Mesenchymal stem cell (in vitro differentiated cells and primary cell): ENCODE measurements around the gene SUGCT.

ENCODE experiments used
- DNase-seq: peaks from one replicate; pipeline ENCODE4 v3.0.0-alpha.2; 2013
- H2AFZ ChIP-seq: one replicate; pipeline ENCODE4 v1.6.1; 2013; ENCODE audit warnings: low read depth, mild to moderate bottlenecking, control low read depth, inconsistent platforms, low read length, moderate library complexity
- H2AK5ac ChIP-seq: 2 replicates; pipeline ENCODE4 v1.6.1; 2013; ENCODE audit warnings: low read length, moderate library complexity, mild to moderate bottlenecking, inconsistent platforms; ENCODE audit not compliant: severe bottlenecking
- H2BK120ac ChIP-seq: one replicate; pipeline ENCODE4 v1.6.1; 2013; ENCODE audit warnings: low read depth, mild to moderate bottlenecking, inconsistent platforms, low read length, moderate library complexity
- H2BK12ac ChIP-seq, 2 experiments: one replicate each; pipeline ENCODE4 v1.6.1; 2013; ENCODE audit warnings: inconsistent platforms in 2 of 2, low read length in 2 of 2, mild to moderate bottlenecking in 2 of 2, moderate library complexity in 2 of 2, control low read depth in 1 of 2
- H2BK15ac ChIP-seq: one replicate; pipeline ENCODE4 v1.6.1; 2013; ENCODE audit warnings: mild to moderate bottlenecking, low read depth, inconsistent platforms; ENCODE audit not compliant: poor library complexity, severe bottlenecking
- H2BK5ac ChIP-seq: 2 replicates; pipeline ENCODE4 v1.6.1; 2013; ENCODE audit warnings: low read depth, mild to moderate bottlenecking, low read length, control low read depth, inconsistent platforms; ENCODE audit not compliant: poor library complexity, severe bottlenecking
- H3K14ac ChIP-seq, 2 experiments: one replicate each; pipeline ENCODE4 v1.6.1; 2013; ENCODE audit warnings: inconsistent platforms in 2 of 2, low read length in 2 of 2, control low read depth in 1 of 2, mild to moderate bottlenecking in 1 of 2, moderate library complexity in 1 of 2
- H3K18ac ChIP-seq, 2 experiments: one replicate each; pipeline ENCODE4 v1.6.1; 2013; ENCODE audit warnings: inconsistent platforms in 2 of 2, low read length in 2 of 2, control low read depth in 1 of 2, low read depth in 1 of 2, mild to moderate bottlenecking in 1 of 2
- H3K23ac ChIP-seq, 2 experiments: one replicate each; pipeline ENCODE4 v1.6.1; 2013; ENCODE audit warnings: inconsistent platforms in 2 of 2, low read length in 2 of 2, mild to moderate bottlenecking in 2 of 2, moderate library complexity in 2 of 2, control low read depth in 1 of 2
- H3K27ac ChIP-seq: 2 replicates; pipeline ENCODE4 v1.5.1; 2013; ENCODE audit warnings: mild to moderate bottlenecking, moderate library complexity, low read length, control low read depth, inconsistent platforms; ENCODE audit not compliant: poor library complexity, severe bottlenecking
- H3K27me3 ChIP-seq, 2 experiments: 2 replicates each; pipeline versions ENCODE4 v1.6.1 to v1.7.0; 2013; ENCODE audit warnings: low read length in 2 of 2, mild to moderate bottlenecking in 2 of 2, moderate library complexity in 2 of 2, control low read depth in 1 of 2, inconsistent platforms in 1 of 2; ENCODE audit not compliant: control insufficient read depth in 1 of 2, insufficient read depth in 1 of 2
- H3K36me3 ChIP-seq, 2 experiments: 2 replicates each; pipeline versions ENCODE4 v1.6.1 to v1.7.0; 2013; ENCODE audit warnings: low read length in 2 of 2, control low read depth in 1 of 2, inconsistent platforms in 1 of 2, low read depth in 1 of 2, mild to moderate bottlenecking in 1 of 2; ENCODE audit not compliant: insufficient read depth in 2 of 2, control insufficient read depth in 1 of 2
- H3K4ac ChIP-seq, 2 experiments: one replicate each; pipeline ENCODE4 v1.6.1; 2013; ENCODE audit warnings: inconsistent platforms in 2 of 2, low read length in 2 of 2, mild to moderate bottlenecking in 2 of 2, moderate library complexity in 2 of 2, control low read depth in 1 of 2, low read depth in 1 of 2
- H3K4me1 ChIP-seq: 2 replicates; pipeline ENCODE4 v1.6.1; 2013; ENCODE audit warnings: low read depth, low read length, control low read depth; ENCODE audit not compliant: control insufficient read depth, insufficient read depth
- H3K4me2 ChIP-seq: 2 replicates; pipeline ENCODE4 v1.6.1; 2013; ENCODE audit warnings: low read length, mild to moderate bottlenecking, inconsistent platforms; ENCODE audit not compliant: poor library complexity, severe bottlenecking
- H3K4me3 ChIP-seq, 2 experiments: 2 replicates each; pipeline versions ENCODE4 v1.5.1 to v1.7.0; 2013; ENCODE audit warnings: low read length in 2 of 2, mild to moderate bottlenecking in 2 of 2, control low read depth in 1 of 2, low read depth in 1 of 2; ENCODE audit not compliant: insufficient read depth in 1 of 2
- H3K79me1 ChIP-seq: replicated peaks from 2 replicates; pipeline ENCODE4 v1.6.1; 2013; ENCODE audit warnings: mild to moderate bottlenecking, control low read depth, low read length, inconsistent platforms; ENCODE audit not compliant: poor library complexity, severe bottlenecking
- H3K9ac ChIP-seq: 2 replicates; pipeline ENCODE4 v1.7.0; 2013; ENCODE audit warnings: mild to moderate bottlenecking, low read length, moderate library complexity
- H3K9me3 ChIP-seq: 2 replicates; pipeline ENCODE4 v1.7.0; 2013; ENCODE audit warnings: mild to moderate bottlenecking, low read length; ENCODE audit not compliant: control insufficient read depth
- H4K8ac ChIP-seq: one replicate; pipeline ENCODE4 v1.6.1; 2013; ENCODE audit warnings: inconsistent platforms, mild to moderate bottlenecking, low read length, moderate library complexity
- H4K91ac ChIP-seq: one replicate; pipeline ENCODE4 v1.6.1; 2013; ENCODE audit warnings: mild to moderate bottlenecking, low read length, inconsistent platforms
- WGBS: methylation state at CpG from one replicate; pipeline ENCODE4 v1.1.7; 2013; ENCODE audit warnings: mixed read lengths; 5-methylcytosine and 5-hydroxymethylcytosine counted together

The SUGCT gene

DNA sequence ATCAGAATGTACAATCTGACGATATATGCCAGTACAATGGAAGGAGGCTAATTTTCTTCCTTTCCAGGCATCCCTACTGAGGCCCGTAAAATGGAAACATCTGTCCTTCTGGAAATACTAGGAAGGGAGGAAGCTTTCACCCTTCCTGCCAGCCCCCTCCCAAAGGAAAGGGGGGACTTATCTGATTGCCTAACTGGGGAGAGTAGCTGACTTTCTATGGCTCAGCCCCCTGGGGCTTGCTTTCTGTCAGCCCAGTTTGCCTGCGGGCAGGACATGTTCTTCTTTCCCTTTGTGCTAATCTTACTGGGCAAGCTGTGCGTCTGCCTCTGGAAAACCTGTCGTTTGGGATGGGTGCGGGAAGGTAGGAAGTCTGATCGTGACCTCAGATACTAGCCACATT, 508.9 kb downstream of the SUGCT start:
- Histone ChIP-seq H2BK5ac (no peak overlapping the region), H3K4me3 (no peak overlapping the region), H3K14ac (no peak overlapping the region), H3K4me1 (no peaks in the 10 kb centered on the region), H3K27me3 (no peaks in the 10 kb centered on the region), H3K9me3 (no peaks in the 10 kb centered on the region), H3K23ac (no peak overlapping the region), H3K79me1 (no peaks in the 10 kb centered on the region), H4K8ac (no peak overlapping the region), H3K18ac (no peak overlapping the region), H3K9ac (no peak overlapping the region), H2AK5ac (no peak overlapping the region), H3K36me3 (no peaks in the 10 kb centered on the region), H3K4ac (no peak overlapping the region), H3K4me2 (no peak overlapping the region), H2BK12ac (peak overlapping the region in 1 of 2 experiments; percentile 25), H2BK15ac (no peak overlapping the region), H2AFZ (no peak overlapping the region), H2BK120ac (no peak overlapping the region), H3K27ac (no peak overlapping the region), H4K91ac (no peak overlapping the region)
- 83% methylated on average over 4 of the region's 7 CpGs for WGBS
- DNase-seq, result no peak

DNA sequence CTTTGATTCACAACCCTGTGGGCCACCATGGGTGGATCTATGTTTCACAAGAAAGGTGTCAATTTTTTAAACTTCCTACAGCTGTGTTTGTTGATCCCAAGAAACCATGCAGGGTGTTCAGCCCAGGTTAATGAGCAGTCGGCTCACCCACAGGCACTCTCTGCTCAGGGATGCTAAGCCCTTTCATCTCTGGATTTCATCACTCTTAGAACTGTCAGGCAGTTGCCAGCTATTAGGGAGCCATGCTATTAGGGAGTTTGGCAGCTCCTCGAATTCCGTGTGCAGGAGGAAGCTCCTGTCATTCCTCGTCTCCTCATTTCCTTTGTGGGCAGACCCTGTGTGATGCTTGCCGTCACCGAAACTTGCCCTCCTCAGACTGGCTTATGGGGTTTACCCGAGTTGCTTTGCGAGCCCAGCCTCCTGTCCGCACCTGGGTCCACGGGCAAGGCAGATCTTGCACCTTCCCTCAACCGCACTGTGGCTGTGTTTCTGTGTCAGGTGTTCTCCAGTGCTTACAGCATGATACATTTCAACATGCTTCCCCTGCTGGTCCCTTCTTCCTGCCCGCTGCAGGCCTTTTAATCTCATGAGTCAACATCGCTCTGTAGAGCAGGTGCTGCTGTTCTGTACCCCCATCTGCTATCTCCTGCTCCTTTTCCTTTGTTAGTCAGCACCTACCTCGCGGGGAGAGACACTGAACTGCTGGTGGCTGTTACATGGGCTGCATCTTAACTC, 509.8 kb downstream of the SUGCT start:
- Histone ChIP-seq H4K8ac (no peak overlapping the region), H3K4ac (no peak overlapping the region), H3K27me3 (no peaks in the 10 kb centered on the region), H3K9ac (no peak overlapping the region), H3K18ac (no peak overlapping the region), H3K9me3 (no peaks in the 10 kb centered on the region), H3K36me3 (no peaks in the 10 kb centered on the region), H2BK12ac (no peak overlapping the region), H2AFZ (no peak overlapping the region), H2BK15ac (no peak overlapping the region), H2AK5ac (no peak overlapping the region), H3K23ac (no peak overlapping the region), H3K14ac (no peak overlapping the region), H3K27ac (no peak overlapping the region), H4K91ac (no peak overlapping the region), H3K4me1 (no peaks in the 10 kb centered on the region), H3K4me3 (no peak overlapping the region), H3K4me2 (no peak overlapping the region), H3K79me1 (no peaks in the 10 kb centered on the region), H2BK120ac (no peak overlapping the region), H2BK5ac (no peak overlapping the region)
- DNase-seq, result no peak
- 86% methylated on average over 15 of the region's 15 CpGs for whole genome bisulfite sequencing

DNA sequence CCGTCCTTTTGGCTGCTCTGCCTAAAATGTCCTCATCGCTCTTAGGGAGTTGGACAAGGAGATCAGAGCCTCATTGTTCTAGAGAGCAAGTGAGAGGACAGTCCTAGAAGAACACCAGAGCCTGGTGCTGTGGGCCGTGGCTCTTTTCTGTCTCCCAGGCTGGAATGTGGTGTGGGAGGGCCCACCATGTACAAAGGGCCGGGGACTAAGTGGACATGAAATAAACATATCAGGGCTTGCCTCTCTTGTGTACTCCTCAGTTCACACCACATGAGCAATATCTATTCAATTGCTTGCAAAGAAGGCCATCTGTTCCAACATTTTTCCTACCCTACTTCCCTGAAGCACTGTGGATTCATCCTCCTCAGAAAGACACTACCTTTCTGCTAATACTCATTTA, 510.4 kb downstream of the SUGCT start:
- Histone ChIP-seq H3K4me3 (no peak overlapping the region), H2AK5ac (no peak overlapping the region), H3K27me3 (no peaks in the 10 kb centered on the region), H2BK12ac (no peak overlapping the region), H3K4ac (no peak overlapping the region), H3K36me3 (no peaks in the 10 kb centered on the region), H2BK15ac (no peak overlapping the region), H3K9me3 (no peaks in the 10 kb centered on the region), H2AFZ (no peak overlapping the region), H3K18ac (no peak overlapping the region), H2BK120ac (no peak overlapping the region), H3K4me1 (no peaks in the 10 kb centered on the region), H4K91ac (no peak overlapping the region), H3K79me1 (no peaks in the 10 kb centered on the region), H3K4me2 (no peak overlapping the region), H4K8ac (no peak overlapping the region), H3K14ac (no peak overlapping the region), H2BK5ac (no peak overlapping the region), H3K23ac (peak overlapping the region in 1 of 2 experiments; percentile 31), H3K9ac (no peak overlapping the region), H3K27ac (no peak overlapping the region)
- 85% methylated on average over 3 of the region's 4 CpGs for WGBS
- DNase-seq, result no peak

DNA sequence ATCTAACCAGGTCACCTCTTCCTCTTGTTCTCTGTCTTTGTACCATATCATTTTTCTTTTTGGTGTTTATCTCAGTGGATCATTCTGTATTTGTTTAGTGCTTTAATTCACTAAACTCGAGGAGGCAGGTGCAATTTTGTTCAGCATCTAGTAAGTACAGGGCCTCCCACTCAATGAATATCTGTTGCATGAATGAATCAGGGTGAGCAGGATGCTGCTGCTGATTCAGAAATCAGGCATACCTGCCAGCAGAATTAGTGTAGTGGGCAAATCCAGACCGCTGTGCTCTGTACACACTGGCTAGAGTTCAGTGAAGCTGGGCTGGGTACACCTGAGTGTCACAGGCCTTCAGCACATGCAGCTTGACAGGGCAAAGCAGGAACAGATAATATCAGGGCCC, 511.9 kb downstream of the SUGCT start:
- no peak overlapping the region for H2BK15ac ChIP-seq
- no peak overlapping the region for H3K18ac ChIP-seq
- no peak overlapping the region for H3K4ac ChIP-seq
- H3K9me3 ChIP-seq, result no peaks in the 10 kb centered on the region
- no peak overlapping the region for H4K8ac ChIP-seq
- no peak overlapping the region for H3K9ac ChIP-seq
- no peaks in the 10 kb centered on the region for H3K27me3 ChIP-seq
- H2AK5ac ChIP-seq, result no peak overlapping the region
- H2BK120ac ChIP-seq, result no peak overlapping the region
- no peak overlapping the region for H3K27ac ChIP-seq
- no peaks in the 10 kb centered on the region for H3K4me1 ChIP-seq
- no peak overlapping the region for H2BK12ac ChIP-seq
- no peak overlapping the region for H2BK5ac ChIP-seq
- H3K4me2 ChIP-seq, result no peak overlapping the region
- no peak overlapping the region for H3K23ac ChIP-seq
- no peak overlapping the region for H4K91ac ChIP-seq
- no peak for DNase-seq
- H3K14ac ChIP-seq, result peak overlapping the region in 1 of 2 experiments; percentile 64
- 94% methylated on average over 2 of the region's 2 CpGs for WGBS
- no peak overlapping the region for H2AFZ ChIP-seq
- no peaks in the 10 kb centered on the region for H3K79me1 ChIP-seq
- no peaks in the 10 kb centered on the region for H3K36me3 ChIP-seq
- H3K4me3 ChIP-seq, result no peak overlapping the region
